CD4-positive, alpha-beta T cell (primary cell): ENCODE measurements around the gene HIF1AN. TPM values are rescaled to one million over a fixed set of nuclear protein-coding genes. Genes with fewer than 3 reads are reported as not detected.

Source experiments
- ATAC-seq: fragments of 200-7000 bp; cut with Tn5 transposase; one replicate; pipeline ENCODE4 v1.10.0; 2022; ENCODE audit warnings: mild to moderate bottlenecking; ENCODE audit not compliant: poor library complexity
- CTCF ChIA-PET: fragments of 350-600 bp; sonication (Branson Sonifier 250); formaldehyde crosslinking; loops from one replicate; lab custom pipeline; 2021; ENCODE audit warnings: antibody characterized with exemption, inconsistent platforms; lab: Charles Lee
- POLR2A ChIA-PET: fragments of 350-600 bp; sonication (Branson Sonifier 250); formaldehyde crosslinking; loops from one replicate; lab custom pipeline; 2021; ENCODE audit warnings: antibody characterized with exemption, inconsistent platforms; lab: Charles Lee
- DNase-seq, 14 experiments: peaks; one replicate each; pipeline ENCODE4 v3.0.0-alpha.2; 2013 to 2020; ENCODE audit warnings: mixed read lengths in 2 of 14
- H3K27ac ChIP-seq, 2 donors: one replicate each; pipeline versions ENCODE4 v1.5.1 to v1.7.0; 2013; ENCODE audit warnings: low read length in 2 of 2, low read depth in 1 of 2, mild to moderate bottlenecking in 1 of 2
- H3K27me3 ChIP-seq, 2 experiments: 1 replicate in 1 of 2; 2 replicates in 1 of 2; pipeline versions ENCODE4 v1.6.1 to v1.7.0; 2013; ENCODE audit warnings: low read length in 2 of 2, control low read depth in 1 of 2, mild to moderate bottlenecking in 1 of 2, moderate library complexity in 1 of 2; ENCODE audit not compliant: insufficient read depth in 2 of 2, control insufficient read depth in 1 of 2
- H3K36me3 ChIP-seq: one replicate; pipeline ENCODE4 v1.6.1; 2013; ENCODE audit warnings: low read length, control low read depth; ENCODE audit not compliant: insufficient read depth
- H3K4me1 ChIP-seq: one replicate; pipeline ENCODE4 v1.6.1; 2013; ENCODE audit warnings: low read length, control low read depth; ENCODE audit not compliant: insufficient read depth
- H3K4me3 ChIP-seq: one replicate; pipeline ENCODE4 v1.5.1; 2013; ENCODE audit warnings: mild to moderate bottlenecking, low read length, moderate library complexity
- H3K9me3 ChIP-seq, 2 experiments: 1 replicate in 1 of 2; 2 replicates in 1 of 2; pipeline versions ENCODE4 v1.6.1 to v1.7.0; 2013; ENCODE audit warnings: low read length in 2 of 2, mild to moderate bottlenecking in 2 of 2, control low read depth in 1 of 2, moderate library complexity in 1 of 2; ENCODE audit not compliant: control insufficient read depth in 1 of 2, insufficient read depth in 1 of 2
- H3K27ac Mint-ChIP-seq: one replicate; pipeline ENCODE4 v1.8.0; 2020; ENCODE audit warnings: mixed read lengths
- H3K27me3 Mint-ChIP-seq: one replicate; pipeline ENCODE4 v1.8.0; 2021; ENCODE audit warnings: mixed read lengths
- H3K36me3 Mint-ChIP-seq: one replicate; pipeline ENCODE4 v1.8.0; 2021; ENCODE audit warnings: low read depth, mixed read lengths
- H3K4me1 Mint-ChIP-seq: one replicate; pipeline ENCODE4 v1.8.0; 2021; ENCODE audit warnings: low read depth, mixed read lengths
- H3K4me3 Mint-ChIP-seq: one replicate; pipeline ENCODE4 v1.8.0; 2020; ENCODE audit warnings: mild to moderate bottlenecking, mixed read lengths
- H3K9me3 Mint-ChIP-seq: one replicate; pipeline ENCODE4 v1.8.0; 2020; ENCODE audit warnings: mixed read lengths
- CTCF ChIP-seq: fragments of 200-600 bp; IDR thresholded peaks from one replicate; pipeline ENCODE4 v1.8.0; 2022; ENCODE audit warnings: antibody characterized with exemption, mild to moderate bottlenecking
- intact Hi-C, 2 experiments: fragments of 100-400 bp; cut with DNase I in 1 of 2; cut with micrococcal nuclease in 1 of 2; formaldehyde crosslinking; loops; one replicate each; pipeline versions ENCODE4 v1.15.1 to v1.9.0; 2023 to 2025; cut with DNase I, micrococcal nuclease
- polyA plus RNA-seq, 2 donors: library from polyadenylated mRNA; unstranded; fragments of 120-200 nt; gene quantifications; one replicate each; pipeline ENCODE4 v1.2.1, GENCODE V29; 2013
- total RNA-seq, 174 experiments: library from RNA in 2 of 174; stranded (reverse) in 2 of 174; gene quantifications; one replicate each; pipeline ENCODE4 v1.2.3 and lab custom pipeline; 2021 to 2026

Gene HIF1AN
- total RNA-seq (10 to 100 TPM; 29.7 to 30.5 TPM), total RNA-seq (lab: John Stamatoyannopoulos, UW) (57.5 to 206 (median 113) reads per million in 172 experiments)
- polyA plus RNA-seq (2013, experiment 1 of 2), result 26.2 TPM
- polyA plus RNA-seq (2013, experiment 2 of 2), result 28.9 TPM

- peak within 1 kb of the TSS; percentile 77 for H3K4me3 ChIP-seq
- TF ChIP-seq CTCF, result peak; percentile 88
- Mint-ChIP-seq H3K4me1 (peaks cover 9% of the 10 kb centered on the region), H3K27ac (peak within 1 kb of the TSS; percentile 27), H3K36me3 (peaks cover 28% of the 10 kb centered on the region), H3K27me3 (no peaks in the 10 kb centered on the region), H3K9me3 (no peaks in the 10 kb centered on the region), H3K4me3 (peak within 1 kb of the TSS; percentile 31)
- ATAC-seq (peak; percentile 99), DNase-seq (peak; percentile 75 to 97 (median 85))
- no peaks in the 10 kb centered on the region for H3K27me3 ChIP-seq
- intact Hi-C loops, result loop anchor here (2.0 to 10.0 kb wide), 5 partner anchors 25 to 1051 kb away; partner anchors contain the start of genes BTRC (in 1 of the 2), CHUK (in 1 of the 2), DPCD (in 1 of the 2) and MRPL43 (in 1 of the 2)
- ChIA-PET POLR2A (interaction anchor here (0.6 to 2.1 kb wide), 13 partner anchors 9 to 804 kb away, joined by 3 to 25 read pairs (median 5); partner anchors contain the start of genes COX15 and CUTC), CTCF (interaction anchor here (0.6 to 2.8 kb wide), 21 partner anchors 8 to 507 kb away, joined by 3 to 19 read pairs (median 5); partner anchors contain the start of genes PDZD7, SFXN3 and SLF2)
- peak within 1 kb of the TSS; percentile 59 to 67 for H3K27ac ChIP-seq
- H3K36me3 ChIP-seq, result peaks cover 31% of the 10 kb centered on the region
- no peaks in the 10 kb centered on the region for H3K9me3 ChIP-seq
- H3K4me1 ChIP-seq, result peaks cover 20% of the 10 kb centered on the region
These were observed at the start of gene HIF1AN for GRCh38 chr10:100535715-100536353. Gene HIF1AN (plus strand): TSS chr10:100535943. CDS start chr10:100535959, 16 bp downstream.

- H3K27ac ChIP-seq, result no peak overlapping the region
- TF ChIP-seq CTCF, result no peak
- no peak overlapping the region for H3K4me3 ChIP-seq
- intact Hi-C loops, result no loop called here
- H3K27me3 Mint-ChIP-seq, result no peaks in the 10 kb centered on the region
- ATAC-seq (no peak), DNase-seq (no peak)
- CTCF ChIA-PET, result no interaction called here
- POLR2A ChIA-PET, result no interaction called here
- H3K27me3 ChIP-seq, result no peaks in the 10 kb centered on the region
- peaks cover 41% of the 10 kb centered on the region for H3K36me3 ChIP-seq
- no peaks in the 10 kb centered on the region for H3K9me3 Mint-ChIP-seq
- H3K4me1 Mint-ChIP-seq, result peaks cover 5% of the 10 kb centered on the region
- H3K4me3 Mint-ChIP-seq, result no peak overlapping the region
- H3K36me3 Mint-ChIP-seq, result peaks cover 59% of the 10 kb centered on the region
- peaks cover 5% of the 10 kb centered on the region for H3K4me1 ChIP-seq
- H3K9me3 ChIP-seq, result no peaks in the 10 kb centered on the region
- H3K27ac Mint-ChIP-seq, result no peak overlapping the region
These were observed 48.2 kb upstream of the HIF1AN start for GRCh38 chr10:100487529-100487928.

- ChIA-PET CTCF (no interaction called here), POLR2A (no interaction called here)
- no peak for ATAC-seq
- Mint-ChIP-seq H3K4me1 (no peaks in the 10 kb centered on the region), H3K27ac (no peak overlapping the region), H3K4me3 (no peak overlapping the region), H3K36me3 (peaks cover 77% of the 10 kb centered on the region), H3K27me3 (no peaks in the 10 kb centered on the region), H3K9me3 (no peaks in the 10 kb centered on the region)
- Histone ChIP-seq H3K9me3 (no peaks in the 10 kb centered on the region), H3K27me3 (no peaks in the 10 kb centered on the region), H3K27ac (no peak overlapping the region), H3K36me3 (peaks cover 49% of the 10 kb centered on the region), H3K4me1 (no peaks in the 10 kb centered on the region), H3K4me3 (no peak overlapping the region)
- DNase-seq, result no peak
- TF ChIP-seq CTCF, result no peak
- intact Hi-C loops, result no loop called here
These were observed 46.3 kb upstream of the HIF1AN start for GRCh38 chr10:100489396-100489795.
